ENCODE measurements around the gene CHST9.

DNA sequence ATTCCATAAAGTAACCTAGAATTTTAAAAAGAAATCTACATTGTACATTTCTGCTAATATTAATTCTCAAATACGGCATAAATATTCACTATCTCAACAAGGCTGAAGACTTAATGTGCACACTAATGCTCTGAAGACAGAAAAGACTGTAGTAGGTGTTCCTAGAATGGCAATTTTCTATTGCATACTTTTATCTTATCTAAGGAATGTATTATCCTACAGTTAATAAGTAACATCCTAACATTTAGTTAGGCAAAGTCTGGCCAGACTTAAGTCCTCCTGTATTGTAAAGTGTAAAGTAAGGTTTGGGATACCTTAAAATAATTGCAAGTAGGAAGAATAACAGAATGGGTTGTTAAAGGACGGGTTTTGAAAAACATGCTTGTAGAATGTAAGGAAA, 42.2 kb downstream of the CHST9 start:
- TF ChIP-seq, protein P1, sequence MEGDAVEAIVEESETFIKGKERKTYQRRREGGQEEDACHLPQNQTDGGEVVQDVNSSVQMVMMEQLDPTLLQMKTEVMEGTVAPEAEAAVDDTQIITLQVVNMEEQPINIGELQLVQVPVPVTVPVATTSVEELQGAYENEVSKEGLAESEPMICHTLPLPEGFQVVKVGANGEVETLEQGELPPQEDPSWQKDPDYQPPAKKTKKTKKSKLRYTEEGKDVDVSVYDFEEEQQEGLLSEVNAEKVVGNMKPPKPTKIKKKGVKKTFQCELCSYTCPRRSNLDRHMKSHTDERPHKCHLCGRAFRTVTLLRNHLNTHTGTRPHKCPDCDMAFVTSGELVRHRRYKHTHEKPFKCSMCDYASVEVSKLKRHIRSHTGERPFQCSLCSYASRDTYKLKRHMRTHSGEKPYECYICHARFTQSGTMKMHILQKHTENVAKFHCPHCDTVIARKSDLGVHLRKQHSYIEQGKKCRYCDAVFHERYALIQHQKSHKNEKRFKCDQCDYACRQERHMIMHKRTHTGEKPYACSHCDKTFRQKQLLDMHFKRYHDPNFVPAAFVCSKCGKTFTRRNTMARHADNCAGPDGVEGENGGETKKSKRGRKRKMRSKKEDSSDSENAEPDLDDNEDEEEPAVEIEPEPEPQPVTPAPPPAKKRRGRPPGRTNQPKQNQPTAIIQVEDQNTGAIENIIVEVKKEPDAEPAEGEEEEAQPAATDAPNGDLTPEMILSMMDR (IDR thresholded peaks at IDR 0.05) = no peak
- no peak for TF ChIP-seq ZFX (IDR thresholded peaks at IDR 0.05; ENCODE audit: borderline replicate concordance)

Measured in 22Rv1 (cell line).